Chondrocyte (in vitro differentiated cells): Measurements from ENCODE around the gene GRAMD1C. TPM values are rescaled to one million over a fixed set of nuclear protein-coding genes. Genes with fewer than 3 reads are reported as not detected.

Source experiments
- DNase-seq: peaks from one replicate; pipeline ENCODE4 v3.0.0; 2021; ENCODE audit warnings: mixed read lengths, low spot score
- H3K27ac Mint-ChIP-seq: one replicate; pipeline ENCODE4 v1.8.0; 2021; ENCODE audit warnings: mild to moderate bottlenecking, moderate library complexity, mixed read lengths; ENCODE audit not compliant: unreplicated experiment
- H3K27me3 Mint-ChIP-seq: 2 replicates; pipeline ENCODE4 v1.8.0; 2021; ENCODE audit warnings: low read depth, mixed read lengths
- H3K36me3 Mint-ChIP-seq: 2 replicates; pipeline ENCODE4 v1.8.0; 2021; ENCODE audit warnings: low read depth, mixed read lengths
- H3K4me1 Mint-ChIP-seq: 2 replicates; pipeline ENCODE4 v1.8.0; 2021; ENCODE audit warnings: low read depth, mild to moderate bottlenecking, mixed read lengths
- H3K4me3 Mint-ChIP-seq: one replicate; pipeline ENCODE4 v1.8.0; 2021; ENCODE audit warnings: mild to moderate bottlenecking, moderate library complexity, mixed read lengths; ENCODE audit not compliant: unreplicated experiment
- H3K9me3 Mint-ChIP-seq: 2 replicates; pipeline ENCODE4 v1.8.0; 2021; ENCODE audit warnings: low read depth, mixed read lengths
- CTCF ChIP-seq: fragments of 200-600 bp; sonication (generic); IDR thresholded peaks from 2 replicates; pipeline ENCODE4 v1.5.0; 2021; ENCODE audit warnings: antibody characterized with exemption, mild to moderate bottlenecking, moderate library complexity
- total RNA-seq: library from RNA; stranded (reverse); gene quantifications from 3 replicates; pipeline ENCODE4 v1.2.1, GENCODE V29; 2021

The GRAMD1C gene
- total RNA-seq, 1 donor from 2014 or later: 1.6 TPM

- Mint-ChIP-seq H3K36me3 (no peaks in the 10 kb centered on the region), H3K4me3 (no peak overlapping the region), H3K4me1 (peaks cover 7% of the 10 kb centered on the region), H3K27me3 (peaks cover 3% of the 10 kb centered on the region), H3K9me3 (no peaks in the 10 kb centered on the region), H3K27ac (no peak overlapping the region)
- no peak for DNase-seq
- TF ChIP-seq CTCF: no peak
These were observed 58.8 kb downstream of the GRAMD1C start for GRCh38 chr3:113897373-113897777.

GRCh38 chr3:113898892-113899291 is 60.3 kb downstream of the GRAMD1C start:
- no peak overlapping the region for H3K27ac Mint-ChIP-seq
- no peak overlapping the region for H3K4me3 Mint-ChIP-seq
- peaks cover 3% of the 10 kb centered on the region for H3K27me3 Mint-ChIP-seq
- H3K36me3 Mint-ChIP-seq: no peaks in the 10 kb centered on the region
- peaks cover 7% of the 10 kb centered on the region for H3K4me1 Mint-ChIP-seq
- H3K9me3 Mint-ChIP-seq: no peaks in the 10 kb centered on the region
- no peak for DNase-seq
- TF ChIP-seq CTCF: no peak

GRCh38 chr3:113906568-113907140 is 68.1 kb downstream of the GRAMD1C start:
- Mint-ChIP-seq H3K9me3 (peaks cover 4% of the 10 kb centered on the region), H3K4me1 (no peaks in the 10 kb centered on the region), H3K4me3 (no peak overlapping the region), H3K36me3 (no peaks in the 10 kb centered on the region), H3K27me3 (peaks cover 3% of the 10 kb centered on the region), H3K27ac (no peak overlapping the region)
- DNase-seq: no peak
- TF ChIP-seq CTCF: no peak

GRCh38 chr3:113908133-113908532 is 69.5 kb downstream of the GRAMD1C start:
- Mint-ChIP-seq H3K27ac (no peak overlapping the region), H3K4me1 (no peaks in the 10 kb centered on the region), H3K36me3 (no peaks in the 10 kb centered on the region), H3K4me3 (no peak overlapping the region), H3K9me3 (peaks cover 4% of the 10 kb centered on the region), H3K27me3 (peaks cover 3% of the 10 kb centered on the region)
- TF ChIP-seq CTCF: no peak
- DNase-seq: no peak

GRCh38 chr3:113910966-113911365 is 72.4 kb downstream of the GRAMD1C start:
- no peaks in the 10 kb centered on the region for H3K9me3 Mint-ChIP-seq

More at GRCh38 chr3:113910966-113911365, 72.4 kb downstream of the GRAMD1C start:
- no peak for TF ChIP-seq CTCF
- H3K4me1 Mint-ChIP-seq: no peaks in the 10 kb centered on the region
- DNase-seq: no peak
- H3K27me3 Mint-ChIP-seq: peaks cover 3% of the 10 kb centered on the region
- H3K36me3 Mint-ChIP-seq: no peaks in the 10 kb centered on the region
- no peak overlapping the region for H3K4me3 Mint-ChIP-seq
- H3K27ac Mint-ChIP-seq: no peak overlapping the region
